ENCODE measurements around the gene LRRC71.

The LRRC71 gene

DNA sequence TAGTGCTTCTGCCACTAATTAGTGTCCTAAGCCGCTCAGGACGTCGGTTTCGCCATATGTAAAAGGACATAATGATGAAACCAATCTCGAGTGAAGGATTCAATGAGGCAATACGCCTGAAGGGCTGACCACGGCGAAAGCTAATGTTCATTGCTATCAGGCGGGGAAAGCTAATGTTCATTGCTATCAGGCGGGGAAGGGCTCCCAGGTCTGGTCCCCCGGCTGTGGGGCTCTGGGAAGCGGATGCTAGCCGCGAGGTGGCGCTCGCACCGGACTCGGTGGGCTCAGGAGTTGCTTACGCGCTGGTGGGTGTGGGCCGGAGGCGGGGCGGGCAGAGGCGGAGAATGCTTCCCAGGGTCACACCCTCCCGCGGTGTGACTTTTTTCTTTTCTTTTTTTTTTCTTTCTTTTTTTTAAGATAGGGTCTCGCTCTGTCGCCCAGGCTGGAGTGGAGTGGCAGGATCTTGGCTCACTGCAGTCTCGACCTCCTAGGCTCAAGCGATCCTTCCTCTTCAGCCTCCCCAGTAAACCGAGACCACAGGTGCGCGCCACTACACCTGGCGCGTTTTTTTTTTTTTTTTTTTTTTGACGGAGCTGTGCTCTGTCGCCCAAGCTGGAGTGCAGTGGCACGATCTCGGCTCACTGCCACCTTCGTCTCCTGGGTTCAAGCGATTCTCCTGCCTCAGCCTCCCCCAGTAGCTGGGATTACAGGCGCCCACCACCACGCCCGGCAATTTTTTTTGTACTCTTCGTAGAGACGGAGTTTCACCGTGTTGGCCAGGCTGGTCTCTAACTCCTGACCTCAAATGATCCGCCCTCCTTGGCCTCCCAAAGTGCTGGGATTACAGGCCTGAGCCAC lies 28.0 kb upstream of the LRRC71 start:
- DNase-seq (ENCODE audit: low read depth in 2 of 2), result peak; percentile 61 to 73

GRCh38 chr1:156893048-156893953 lies 27.1 kb upstream of the LRRC71 start, which contains the start of gene PEAR1:
Gene PEAR1 (plus strand): TSS chr1:156893718. CDS start chr1:156903927, 10,209 bp downstream.
- no peak for DNase-seq (ENCODE audit: low read depth in 2 of 2)

GRCh38 chr1:156894001-156894400 lies 26.4 kb upstream of the LRRC71 start:
- no peak for DNase-seq (ENCODE audit: low read depth in 2 of 2)

DNA sequence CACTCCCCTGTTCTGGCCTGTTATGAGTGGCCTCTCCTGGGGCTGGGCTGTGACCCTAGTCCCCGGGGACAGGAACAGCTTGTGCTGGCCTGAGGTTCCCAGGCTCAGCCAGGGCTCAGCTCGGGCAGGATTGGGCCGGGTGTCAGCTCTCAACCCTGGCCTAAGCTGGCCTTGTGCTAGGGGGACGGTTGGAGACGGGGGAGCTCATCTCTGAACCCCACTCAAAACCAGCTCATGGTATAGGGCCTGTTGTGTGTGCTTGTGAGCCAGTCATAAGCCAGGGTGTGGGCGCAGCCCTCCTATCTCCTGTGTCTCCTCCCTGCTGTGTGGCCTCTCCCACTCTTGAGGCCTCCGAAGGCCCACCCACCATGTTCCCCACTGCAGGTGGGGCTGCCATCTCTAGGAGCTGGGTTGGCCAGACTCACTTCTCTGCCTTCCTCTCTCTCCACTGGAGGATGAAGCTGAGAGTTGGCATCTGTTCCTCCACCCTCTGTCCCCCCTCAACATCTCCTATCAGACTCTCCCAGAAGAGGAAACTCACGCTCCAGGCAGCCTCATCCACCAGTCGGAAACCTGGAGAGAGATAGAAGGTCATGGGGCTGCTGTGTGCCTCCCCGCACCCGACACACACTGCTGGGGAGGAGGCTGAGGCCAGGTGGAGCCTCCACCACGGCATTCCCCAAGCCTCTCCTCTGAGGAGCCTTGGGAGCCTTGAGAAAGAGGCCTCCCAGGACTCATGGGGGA lies 25.5 kb upstream of the LRRC71 start:
- no peak for DNase-seq (ENCODE audit: low read depth in 2 of 2)

DNA sequence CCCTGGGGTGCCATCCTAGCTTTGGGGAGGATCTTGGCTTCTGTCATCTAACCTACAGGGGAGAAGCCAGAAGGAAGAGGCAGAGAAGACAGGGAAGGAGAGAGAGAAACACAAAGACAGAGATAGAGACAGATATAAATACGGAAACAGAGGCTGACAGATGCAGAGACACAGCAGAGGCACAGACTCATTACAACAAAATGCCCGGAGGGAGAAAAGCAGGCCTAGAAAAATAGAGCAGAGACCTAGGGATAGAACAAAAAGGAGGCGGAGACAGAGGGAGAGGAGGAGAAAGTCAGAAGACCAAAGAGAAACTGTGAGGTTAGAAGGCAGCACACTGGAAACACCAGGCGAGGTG lies 25.0 kb upstream of the LRRC71 start:
- DNase-seq (ENCODE audit: low read depth in 2 of 2), result no peak

GRCh38 chr1:156895927-156896326 lies 24.5 kb upstream of the LRRC71 start:
- DNase-seq (ENCODE audit: low read depth in 2 of 2), result no peak

GRCh38 chr1:156896490-156897033 lies 23.9 kb upstream of the LRRC71 start:
- DNase-seq (ENCODE audit: low read depth in 2 of 2), result no peak

DNA sequence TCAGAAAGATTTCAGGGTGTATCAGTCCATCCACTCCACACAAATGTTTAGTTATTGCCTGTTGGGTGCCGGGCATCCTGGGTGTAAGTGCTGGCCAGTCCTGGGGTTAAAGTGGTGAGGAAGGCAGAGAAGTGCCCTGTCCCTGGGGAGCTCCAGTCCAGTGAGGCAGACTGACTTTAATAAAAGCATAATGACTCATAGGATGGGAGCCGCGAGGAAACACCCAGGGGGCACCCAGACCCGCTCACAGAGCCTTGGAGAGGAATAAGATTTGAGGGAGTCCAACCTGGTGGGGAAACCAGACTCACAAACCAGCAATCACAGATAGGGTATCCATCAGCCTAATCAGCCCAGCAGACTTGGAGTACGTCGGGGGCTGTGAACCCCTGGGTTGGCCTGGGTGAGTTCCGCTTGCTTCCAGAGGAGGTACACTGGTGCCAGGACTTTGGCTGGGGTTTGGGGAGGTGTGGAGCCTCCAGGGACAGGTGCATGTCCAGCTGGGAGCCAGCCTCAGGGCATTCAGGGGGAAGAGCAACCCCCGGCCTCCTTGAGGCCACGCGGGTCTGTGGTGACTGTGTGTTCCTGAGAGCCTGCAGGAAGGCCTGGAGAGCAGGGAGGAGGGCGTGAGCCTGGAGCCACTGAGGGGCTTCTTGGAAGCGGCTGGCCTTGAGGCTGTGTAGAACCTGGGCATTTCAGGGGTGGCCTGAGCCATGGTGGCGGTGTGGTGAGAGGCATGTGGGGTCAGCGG lies 23.2 kb upstream of the LRRC71 start:
- no peak for DNase-seq (ENCODE audit: low read depth in 2 of 2)

DNA sequence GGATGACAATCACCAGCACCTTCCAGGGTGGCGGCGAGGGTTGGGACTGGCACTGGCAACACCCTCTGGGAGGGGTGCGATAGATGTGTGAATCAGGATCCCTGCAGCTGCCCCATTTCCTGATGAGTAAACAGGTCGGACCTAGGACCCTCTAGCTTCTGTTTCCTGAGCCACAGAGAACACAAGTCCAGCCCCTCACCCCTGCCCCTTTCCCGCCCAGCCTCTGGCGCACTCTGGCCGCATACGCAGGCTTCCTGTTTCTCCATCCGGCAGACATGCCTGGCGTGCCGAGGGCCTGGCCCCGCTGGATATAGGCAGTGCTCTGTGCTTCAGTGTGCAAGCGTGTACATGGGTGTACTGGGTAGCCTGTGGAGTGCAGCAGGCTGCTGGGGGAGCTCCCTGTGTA lies 22.3 kb upstream of the LRRC71 start:
- no peak for DNase-seq (ENCODE audit: low read depth in 2 of 2)

DNA sequence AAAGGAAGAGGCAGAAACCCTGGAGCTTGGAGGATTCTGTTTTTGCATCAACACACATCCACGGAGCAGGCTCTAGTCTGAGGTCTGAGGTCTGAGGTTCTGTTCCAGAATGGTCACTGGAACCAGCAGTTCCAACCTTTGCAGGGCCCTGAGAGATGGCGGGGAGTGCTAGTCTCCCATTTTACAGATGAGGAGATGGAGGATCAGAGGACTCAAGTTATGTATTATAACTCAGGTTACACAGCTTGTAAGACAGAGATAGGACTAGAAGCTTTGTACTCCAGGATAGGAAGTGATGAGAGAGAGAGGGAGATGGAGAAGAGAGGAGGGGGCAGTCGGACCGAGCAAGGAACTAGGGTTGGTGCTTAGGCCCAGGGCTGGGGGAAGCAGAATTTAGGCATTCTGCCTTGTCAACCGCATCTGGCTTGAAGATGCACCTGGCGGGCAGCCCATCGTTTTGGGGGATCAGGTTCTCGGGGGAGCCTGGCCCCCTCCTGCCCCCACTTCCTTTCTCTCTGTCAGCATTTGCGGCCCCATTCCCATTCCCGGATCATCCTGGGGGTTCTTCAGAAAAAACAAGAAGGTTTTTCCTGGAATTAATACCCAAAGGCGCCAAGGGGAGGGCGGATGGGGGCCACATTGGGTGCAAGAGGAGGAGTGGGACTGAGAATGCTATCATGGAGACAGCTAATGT lies 21.3 kb upstream of the LRRC71 start:
- no peak for DNase-seq (ENCODE audit: low read depth in 2 of 2)

GRCh38 chr1:156899956-156900718 lies 20.3 kb upstream of the LRRC71 start:
- DNase-seq (ENCODE audit: low read depth in 2 of 2), result no peak

DNA sequence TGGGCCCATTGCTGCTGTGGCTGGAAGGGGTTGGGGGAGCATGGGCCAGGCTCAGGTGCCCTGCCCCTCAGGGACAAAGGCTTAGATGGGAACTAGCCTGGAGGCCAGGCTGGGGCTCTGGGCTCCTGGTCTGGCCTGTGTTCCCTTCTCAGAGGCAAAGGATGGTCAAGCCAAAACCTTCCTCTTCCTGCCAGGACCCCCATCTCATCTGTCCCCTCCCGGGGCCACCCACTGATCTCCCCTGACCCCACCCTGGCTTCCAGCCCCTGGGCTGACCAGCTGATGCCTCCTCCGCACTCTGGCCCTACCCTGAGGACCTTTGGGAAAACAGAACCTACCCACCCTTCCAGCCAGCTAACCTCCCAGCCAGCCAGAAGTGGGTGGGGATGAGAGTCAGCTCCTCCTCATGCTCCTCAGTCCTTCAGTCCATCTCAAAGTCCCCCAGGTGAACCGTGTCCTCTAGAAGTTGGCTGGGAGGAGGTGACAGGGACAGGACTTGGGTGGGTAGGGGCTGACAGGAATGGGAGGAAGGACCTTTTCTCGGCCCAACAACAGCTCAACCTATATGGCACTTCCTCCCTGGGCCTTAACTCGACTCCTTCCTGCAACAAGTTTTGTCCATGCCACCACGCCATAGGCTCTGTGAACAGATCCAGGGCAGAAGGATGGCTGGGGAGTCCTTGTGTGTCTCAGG lies 19.4 kb upstream of the LRRC71 start:
- no peak for DNase-seq (ENCODE audit: low read depth in 2 of 2)

- DNase-seq (ENCODE audit: low read depth in 2 of 2), result no peak
Measured at GRCh38 chr1:156901590-156901900, 18.9 kb upstream of the LRRC71 start.

- DNase-seq (ENCODE audit: low read depth in 2 of 2), result no peak
Measured at GRCh38 chr1:156901966-156902915, 18.2 kb upstream of the LRRC71 start.

DNA sequence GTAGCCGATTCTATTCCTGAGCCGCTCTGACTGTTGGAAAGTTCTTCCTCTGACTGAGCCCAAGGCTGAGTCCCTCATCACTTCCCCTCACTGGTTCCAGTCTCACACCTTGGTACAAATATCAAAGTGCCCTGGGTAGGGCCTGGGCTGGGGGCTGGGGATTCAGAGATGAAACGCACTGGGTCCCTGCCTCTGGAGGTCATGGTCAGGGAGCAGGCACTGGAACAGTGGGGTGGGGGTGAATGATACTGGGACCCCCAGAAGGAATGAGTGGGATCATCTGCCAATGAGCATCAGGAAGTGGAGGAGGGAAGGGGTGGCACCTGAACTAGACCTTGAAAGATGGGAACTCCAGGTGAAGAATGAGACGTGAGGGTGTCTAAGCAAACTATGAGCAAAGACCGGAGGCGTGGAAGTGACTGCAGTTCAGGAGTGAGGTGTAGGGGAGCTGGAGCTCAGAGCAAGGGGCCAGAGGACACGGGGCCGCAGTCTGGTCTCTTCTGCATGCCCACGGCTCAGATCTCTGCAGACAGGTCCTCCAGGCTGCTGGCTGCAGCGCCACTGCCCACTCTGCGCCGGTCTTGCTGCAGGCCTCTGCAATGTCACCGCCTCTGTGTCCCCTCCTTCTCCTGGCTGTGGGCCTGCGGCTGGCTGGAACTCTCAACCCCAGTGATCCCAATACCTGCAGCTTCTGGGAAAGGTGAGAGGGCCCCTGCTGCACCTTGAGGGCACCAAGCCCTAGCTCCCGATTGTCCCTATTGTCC lies 16.9 kb upstream of the LRRC71 start:
- DNase-seq (ENCODE audit: low read depth in 2 of 2), result no peak

GRCh38 chr1:156904187-156904959 lies 16.1 kb upstream of the LRRC71 start:
- no peak for DNase-seq (ENCODE audit: low read depth in 2 of 2)

- no peak for DNase-seq (ENCODE audit: low read depth in 2 of 2)
Measured at GRCh38 chr1:156905176-156905575, 15.3 kb upstream of the LRRC71 start.
